IPS DF 4.7 (cell line): Measurements from ENCODE around the gene CELF4.

Source experiments
- DNase-seq: peaks from one replicate; pipeline ENCODE4 v3.0.0-alpha.2; 2013; ENCODE audit warnings: low spot score; ENCODE audit errors: extremely low read depth

CELF4 gene

DNA sequence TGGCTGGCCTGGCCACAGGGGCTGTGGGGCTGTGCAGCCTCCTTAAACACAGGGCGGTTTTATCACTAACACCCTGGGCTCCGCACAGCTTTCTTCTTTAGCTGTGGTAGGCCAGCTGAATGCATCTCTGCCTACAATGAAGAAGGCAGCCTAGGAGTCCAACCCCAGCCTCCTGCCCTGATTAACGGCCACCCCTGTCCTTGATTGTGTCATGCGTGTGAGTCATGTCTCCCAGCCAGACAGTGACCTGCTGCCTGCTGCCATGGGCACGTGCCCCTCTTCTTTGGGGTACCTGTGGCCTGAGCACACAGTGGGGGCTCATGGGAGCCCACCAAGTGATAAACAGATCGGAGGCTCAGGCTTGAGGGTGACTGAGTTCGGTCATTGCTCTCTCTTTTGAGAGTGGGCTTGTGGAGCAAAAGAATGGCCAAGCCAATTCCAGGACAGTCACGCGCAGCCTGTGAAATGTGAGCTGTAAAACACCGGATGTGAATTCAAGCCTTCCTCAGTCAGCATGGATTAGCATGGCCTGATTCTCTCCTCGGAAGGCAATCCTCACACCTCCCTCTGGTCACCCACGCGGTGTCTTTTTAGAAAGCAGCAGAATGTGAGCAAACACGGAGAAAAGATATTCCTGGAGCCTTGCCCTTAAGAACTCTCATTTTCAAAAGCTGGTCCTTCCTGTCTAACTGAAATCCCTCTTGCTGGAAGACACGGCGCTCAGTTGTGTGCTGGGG, 144.1 kb downstream of the CELF4 start:
- no peak for DNase-seq

DNA sequence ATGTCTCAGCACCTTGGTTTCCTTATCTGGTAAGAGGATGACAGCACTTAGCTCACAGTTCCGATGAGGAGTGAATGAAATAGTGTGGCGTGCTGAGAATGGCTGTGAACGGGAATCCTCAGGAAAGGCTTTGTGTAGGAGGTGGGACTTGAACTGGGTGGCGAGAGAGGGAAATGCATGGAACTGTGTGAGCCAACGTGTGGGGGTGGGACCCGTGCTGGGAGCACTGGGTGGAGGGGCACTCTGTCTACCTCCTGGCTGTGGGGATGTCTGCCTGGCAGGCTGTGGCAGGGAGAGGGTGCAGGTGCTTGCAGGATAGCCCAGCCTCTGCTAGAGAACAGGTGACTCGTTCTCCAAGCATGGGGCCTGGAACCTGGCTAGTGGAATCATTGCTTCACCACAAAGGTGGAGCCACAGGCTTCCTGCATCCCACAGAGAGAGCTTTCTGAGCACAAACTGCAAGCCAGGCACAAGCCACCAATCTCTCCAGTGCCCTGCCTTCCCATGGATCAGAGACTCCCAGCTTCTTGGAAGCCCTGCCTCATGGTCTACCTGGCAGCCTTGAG, 145.2 kb downstream of the CELF4 start:
- DNase-seq, result no peak

DNA sequence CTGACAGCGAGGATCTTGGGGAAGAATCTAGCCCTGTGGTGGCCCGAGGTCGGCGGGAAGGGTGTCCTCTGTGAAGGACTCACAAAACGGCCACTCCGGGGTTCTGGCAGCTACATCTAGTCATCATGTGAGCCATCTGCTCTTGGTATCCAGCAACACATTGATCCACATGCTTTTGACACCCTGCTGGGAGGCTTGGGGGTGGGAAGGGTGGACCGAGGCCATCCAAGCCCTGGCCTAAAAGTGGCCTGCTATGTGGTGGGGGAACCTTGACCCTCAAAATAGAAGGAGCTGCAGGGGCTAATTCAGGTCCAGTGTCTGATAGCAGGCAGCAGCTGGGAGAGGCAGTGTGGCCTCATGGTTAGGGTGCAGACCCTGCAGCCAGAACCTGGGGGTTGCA, 145.7 kb downstream of the CELF4 start:
- DNase-seq, result no peak

- DNase-seq, result no peak
Observed at GRCh38 chr18:37419315-37419714, 146.3 kb downstream of the CELF4 start.

- no peak for DNase-seq
Observed at GRCh38 chr18:37414816-37415215, 150.8 kb downstream of the CELF4 start.

GRCh38 chr18:37412829-37413228, 152.8 kb downstream of the CELF4 start:
- DNase-seq, result no peak

DNA sequence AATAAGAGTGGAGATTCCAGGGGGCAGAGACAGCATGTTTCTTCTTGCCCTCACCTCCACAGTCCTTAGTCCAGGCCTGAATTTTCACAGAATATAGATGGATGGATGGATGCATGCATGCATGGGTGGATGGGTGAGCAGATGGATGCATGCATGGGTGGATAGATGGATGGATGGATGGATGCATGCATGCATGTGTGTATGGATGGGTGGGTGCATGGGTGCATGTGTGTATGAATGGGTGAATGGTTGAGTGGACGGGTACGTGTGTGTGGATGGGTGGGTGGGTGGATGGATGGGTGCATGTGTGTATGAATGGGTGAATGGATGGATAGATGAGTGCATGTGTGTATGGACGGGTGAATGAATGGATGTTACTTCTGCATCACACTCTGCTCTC, 153.3 kb downstream of the CELF4 start:
- DNase-seq, result no peak

GRCh38 chr18:37409878-37410277, 155.7 kb downstream of the CELF4 start:
- no peak for DNase-seq

DNA sequence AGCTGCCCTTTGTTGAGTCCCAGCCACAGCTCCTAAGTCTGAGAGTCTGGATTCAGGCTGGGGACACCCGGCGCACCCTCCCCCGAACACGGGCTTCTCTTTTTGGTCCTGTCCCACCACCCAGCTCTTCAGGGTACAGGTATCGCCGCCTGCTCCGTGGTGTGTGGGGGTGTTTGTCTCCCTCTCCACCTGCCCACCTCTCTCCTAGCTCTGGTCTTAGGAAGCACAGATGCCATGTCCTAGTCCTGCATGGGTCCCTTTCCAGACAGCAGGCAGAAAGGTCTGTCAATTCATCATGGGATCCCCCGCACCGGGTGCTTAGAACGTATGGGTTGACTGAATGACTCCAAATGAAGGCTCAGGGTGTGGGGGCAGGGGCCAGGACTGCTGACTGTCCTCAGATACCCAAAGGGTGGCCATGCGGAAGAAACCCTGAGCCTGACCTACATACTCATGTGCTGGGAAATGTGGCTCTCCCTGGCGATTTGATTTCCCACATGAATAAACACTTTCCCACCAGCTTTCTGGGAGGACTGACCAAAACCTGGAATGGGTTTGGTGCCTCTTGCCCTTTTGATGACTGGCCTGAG, 156.8 kb downstream of the CELF4 start:
- DNase-seq, result no peak

GRCh38 chr18:37407571-37407970, 158.0 kb downstream of the CELF4 start:
- DNase-seq, result no peak

- DNase-seq, result no peak
Observed at GRCh38 chr18:37405772-37406171, 159.8 kb downstream of the CELF4 start.

GRCh38 chr18:37405229-37405628, 160.4 kb downstream of the CELF4 start:
- no peak for DNase-seq

GRCh38 chr18:37403788-37404187, 161.8 kb downstream of the CELF4 start:
- no peak for DNase-seq

- no peak for DNase-seq
Observed at GRCh38 chr18:37403100-37403781, 162.4 kb downstream of the CELF4 start.

GRCh38 chr18:37402735-37403099, 162.9 kb downstream of the CELF4 start:
- no peak for DNase-seq

- no peak for DNase-seq
Observed at GRCh38 chr18:37400802-37401201, 164.8 kb downstream of the CELF4 start.

- no peak for DNase-seq
Observed at GRCh38 chr18:37398248-37398920, 167.2 kb downstream of the CELF4 start.

GRCh38 chr18:37397814-37398213, 167.8 kb downstream of the CELF4 start:
- DNase-seq, result no peak

DNA sequence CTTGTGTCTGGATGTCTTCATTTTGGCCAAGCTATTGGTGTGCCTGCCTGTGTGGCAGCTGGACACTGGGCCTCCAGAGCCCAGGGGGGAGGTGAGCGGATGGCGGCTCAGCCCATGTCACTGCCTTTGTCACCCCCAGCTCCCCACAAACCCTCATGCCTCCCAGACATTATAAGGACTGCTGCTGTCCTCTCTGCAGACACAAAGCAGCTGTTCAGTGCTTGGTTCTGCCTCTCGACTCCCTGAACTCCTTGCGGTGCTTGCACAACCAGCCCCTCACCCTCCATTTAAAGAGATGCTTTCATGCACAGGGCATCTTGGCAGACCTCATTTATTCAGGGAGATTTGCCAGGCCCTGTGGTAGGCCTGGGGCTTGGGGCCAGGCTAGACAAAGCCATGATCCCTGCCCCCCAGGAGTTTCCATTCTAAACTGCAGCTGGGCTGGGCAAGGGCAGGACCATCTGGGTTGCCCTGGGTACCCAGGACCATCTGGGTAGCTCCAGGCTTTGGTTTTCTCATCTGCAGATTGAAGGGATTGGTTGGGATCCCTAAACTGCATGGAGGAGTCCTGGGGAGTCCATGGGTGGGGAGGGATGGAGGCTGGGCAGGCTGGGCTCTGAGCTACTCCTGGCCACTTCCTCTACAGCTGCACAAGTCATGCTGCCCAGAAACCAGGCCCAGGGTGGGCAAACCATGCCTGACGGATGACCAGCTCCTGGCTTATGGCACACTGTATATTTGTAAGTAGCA, 168.5 kb downstream of the CELF4 start:
- no peak for DNase-seq

DNA sequence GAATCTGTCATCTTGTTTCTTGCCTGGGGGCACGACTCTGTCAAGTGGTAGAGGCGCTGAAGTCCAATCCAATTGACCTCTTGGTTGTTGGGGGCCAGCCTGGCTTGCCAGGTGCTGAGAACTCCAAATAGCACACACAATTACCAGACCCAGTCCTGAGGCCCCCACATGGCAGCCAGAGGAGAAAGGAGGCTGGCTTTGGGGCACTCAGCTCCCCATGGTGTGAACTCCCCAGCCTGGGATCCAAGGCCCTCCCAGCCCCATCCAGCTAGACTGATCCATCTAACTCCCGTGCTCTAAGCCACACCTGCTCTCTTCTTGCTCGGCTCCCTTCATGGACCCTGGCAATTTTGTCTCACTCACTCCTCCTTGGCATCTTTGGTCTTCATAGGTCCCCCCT, 170.0 kb downstream of the CELF4 start:
- DNase-seq, result no peak

GRCh38 chr18:37395138-37395537, 170.5 kb downstream of the CELF4 start:
- DNase-seq, result no peak
